DND-41 (cell line): ENCODE measurements around the gene SECTM1.
"Not testable (repeated sequence)": the region's sequence is repeated elsewhere in the genome, so short reads cannot be mapped to it uniquely, and the experiment has no call there.

Experiments
- ATAC-seq: fragments of 200-7000 bp; cut with Tn5 transposase; 3 replicates; pipeline ENCODE4 v1.9.1; 2021; ENCODE audit warnings: low read depth; ENCODE audit not compliant: insufficient read depth
- DNase-seq: peaks from one replicate; pipeline ENCODE4 v3.0.0-alpha.2; 2020
- H2AFZ ChIP-seq: 2 replicates; pipeline ENCODE4 v1.6.0; 2012; ENCODE audit warnings: low read depth, low read length
- H3K27ac ChIP-seq: 2 replicates; pipeline ENCODE4 v1.5.1; 2012; ENCODE audit warnings: low read length, inconsistent platforms
- H3K27me3 ChIP-seq: fragments of 200-600 bp; sonication (generic); 2 replicates; pipeline ENCODE4 v1.6.0; 2012; ENCODE audit warnings: low read length, mild to moderate bottlenecking, inconsistent platforms; ENCODE audit not compliant: insufficient read depth, poor library complexity
- H3K36me3 ChIP-seq: 2 replicates; pipeline ENCODE4 v1.5.1; 2012; ENCODE audit warnings: low read length, inconsistent platforms; ENCODE audit not compliant: insufficient read depth
- H3K4me1 ChIP-seq: 2 replicates; pipeline ENCODE4 v1.5.1; 2012; ENCODE audit warnings: mild to moderate bottlenecking, low read length; ENCODE audit not compliant: insufficient read depth
- H3K4me2 ChIP-seq: 2 replicates; pipeline ENCODE4 v1.6.0; 2012; ENCODE audit warnings: mild to moderate bottlenecking, moderate library complexity, low read length, inconsistent platforms; ENCODE audit not compliant: insufficient read depth
- H3K4me3 ChIP-seq, 2 experiments: fragments of 200-600 bp in 1 of 2; shearing (Covaris generic) in 1 of 2; 2 replicates each; pipeline ENCODE4 v1.5.1; 2012 to 2016; ENCODE audit warnings: inconsistent platforms in 2 of 2, low read length in 2 of 2, mild to moderate bottlenecking in 2 of 2, low read depth in 1 of 2, moderate library complexity in 1 of 2
- H3K79me2 ChIP-seq: 2 replicates; pipeline ENCODE4 v1.6.0; 2012; ENCODE audit warnings: low read length, inconsistent platforms; ENCODE audit not compliant: insufficient read depth
- H3K9ac ChIP-seq: 2 replicates; pipeline ENCODE4 v1.6.0; 2012; ENCODE audit warnings: low read depth, mild to moderate bottlenecking, inconsistent platforms, low read length, moderate library complexity
- H3K9me3 ChIP-seq: 2 replicates; pipeline ENCODE4 v1.5.1; 2012; ENCODE audit warnings: low read length, moderate library complexity, mild to moderate bottlenecking, inconsistent platforms; ENCODE audit not compliant: insufficient read depth, severe bottlenecking
- H4K20me1 ChIP-seq: 2 replicates; pipeline ENCODE4 v1.6.0; 2012; ENCODE audit warnings: low read length; ENCODE audit not compliant: insufficient read depth
- EZH2 ChIP-seq: IDR thresholded peaks from 3 replicates; pipeline ENCODE4 v1.6.1; 2012; ENCODE audit warnings: borderline replicate concordance, low read depth, mild to moderate bottlenecking, moderate library complexity, low read length, inconsistent platforms; ENCODE audit not compliant: severe bottlenecking
- TF ChIP-seq, protein P1 (sequence below): IDR thresholded peaks from 2 replicates; pipeline ENCODE4 v1.5.1; 2012; ENCODE audit warnings: borderline replicate concordance, low read length, moderate library complexity, mild to moderate bottlenecking; ENCODE audit not compliant: poor library complexity, severe bottlenecking; ENCODE audit errors: extremely low read depth

SECTM1 gene

DNA sequence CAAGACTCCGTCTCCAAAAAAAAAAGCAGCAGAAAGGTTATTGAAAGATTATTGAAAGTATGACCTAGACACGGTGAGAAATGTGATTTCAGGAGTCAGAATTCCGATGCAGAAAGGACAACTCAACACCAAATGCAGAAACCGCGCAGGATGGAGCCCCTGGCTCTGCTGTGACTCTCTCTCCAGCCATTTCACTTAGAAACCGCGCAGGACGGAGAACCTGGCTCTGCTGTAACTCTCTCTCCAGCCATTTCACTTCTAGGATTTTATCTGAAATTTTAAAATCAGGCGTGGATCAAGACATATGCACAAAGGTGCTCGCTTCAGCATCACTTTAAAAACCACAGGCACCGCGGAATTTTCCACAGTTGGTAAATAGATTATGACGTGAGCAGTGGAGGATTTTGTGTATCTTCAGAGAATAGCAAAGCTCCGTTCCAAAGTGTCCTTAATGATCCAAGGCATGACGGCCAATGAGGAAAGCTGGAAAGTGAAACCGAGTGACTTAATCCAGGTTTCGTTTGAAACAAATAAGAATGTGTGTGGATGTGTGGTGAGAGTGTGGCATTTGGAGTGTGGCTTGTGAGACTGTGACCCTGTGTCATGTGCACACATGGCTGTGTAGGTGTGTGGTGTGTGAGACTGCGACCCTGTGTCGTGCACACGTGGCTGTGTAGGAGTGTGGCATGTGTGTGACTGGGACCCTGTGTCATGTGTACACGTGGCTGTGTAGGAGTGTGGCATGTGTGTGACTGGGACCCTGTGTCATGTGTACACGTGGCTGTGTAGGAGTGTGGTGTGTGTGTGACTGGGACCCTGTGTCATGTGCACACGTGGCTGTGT, 47.5 kb upstream of the SECTM1 start:
- H4K20me1 ChIP-seq = no peaks in the 10 kb centered on the region
- DNase-seq (no peak), ATAC-seq (no peak)
- H3K36me3 ChIP-seq = no peaks in the 10 kb centered on the region
- H3K4me1 ChIP-seq = no peaks in the 10 kb centered on the region
- no peak overlapping the region for H3K4me3 ChIP-seq
- no peaks in the 10 kb centered on the region for H3K79me2 ChIP-seq
- H2AFZ ChIP-seq = no peak overlapping the region
- no peak overlapping the region for H3K4me2 ChIP-seq
- no peak overlapping the region for H3K27ac ChIP-seq
- no peaks in the 10 kb centered on the region for H3K27me3 ChIP-seq
- H3K9ac ChIP-seq = no peak overlapping the region
- H3K9me3 ChIP-seq = no peaks in the 10 kb centered on the region
- no peak for TF ChIP-seq EZH2
- TF ChIP-seq, protein P1, sequence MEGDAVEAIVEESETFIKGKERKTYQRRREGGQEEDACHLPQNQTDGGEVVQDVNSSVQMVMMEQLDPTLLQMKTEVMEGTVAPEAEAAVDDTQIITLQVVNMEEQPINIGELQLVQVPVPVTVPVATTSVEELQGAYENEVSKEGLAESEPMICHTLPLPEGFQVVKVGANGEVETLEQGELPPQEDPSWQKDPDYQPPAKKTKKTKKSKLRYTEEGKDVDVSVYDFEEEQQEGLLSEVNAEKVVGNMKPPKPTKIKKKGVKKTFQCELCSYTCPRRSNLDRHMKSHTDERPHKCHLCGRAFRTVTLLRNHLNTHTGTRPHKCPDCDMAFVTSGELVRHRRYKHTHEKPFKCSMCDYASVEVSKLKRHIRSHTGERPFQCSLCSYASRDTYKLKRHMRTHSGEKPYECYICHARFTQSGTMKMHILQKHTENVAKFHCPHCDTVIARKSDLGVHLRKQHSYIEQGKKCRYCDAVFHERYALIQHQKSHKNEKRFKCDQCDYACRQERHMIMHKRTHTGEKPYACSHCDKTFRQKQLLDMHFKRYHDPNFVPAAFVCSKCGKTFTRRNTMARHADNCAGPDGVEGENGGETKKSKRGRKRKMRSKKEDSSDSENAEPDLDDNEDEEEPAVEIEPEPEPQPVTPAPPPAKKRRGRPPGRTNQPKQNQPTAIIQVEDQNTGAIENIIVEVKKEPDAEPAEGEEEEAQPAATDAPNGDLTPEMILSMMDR = no peak

DNA sequence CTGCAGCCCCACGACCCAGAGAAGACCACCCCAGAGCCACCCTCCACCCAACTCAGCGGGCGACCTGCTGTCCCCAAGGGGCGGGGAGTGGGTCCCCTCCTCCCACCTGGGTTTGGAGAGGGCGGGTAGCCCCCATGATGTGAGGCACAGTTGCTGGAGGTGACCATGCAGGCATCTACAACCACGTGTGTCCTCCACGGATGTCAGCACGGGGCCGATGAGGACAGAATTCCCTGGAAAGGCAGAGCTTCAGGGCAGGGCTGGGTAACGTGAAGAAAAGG, 45.1 kb upstream of the SECTM1 start:
- H3K9ac ChIP-seq = no peak overlapping the region
- no peak overlapping the region for H3K27ac ChIP-seq
- no peaks in the 10 kb centered on the region for H3K27me3 ChIP-seq
- no peaks in the 10 kb centered on the region for H3K79me2 ChIP-seq
- H3K9me3 ChIP-seq = no peaks in the 10 kb centered on the region
- no peak overlapping the region for H3K4me2 ChIP-seq
- DNase-seq (no peak), ATAC-seq (no peak)
- H3K4me1 ChIP-seq = no peaks in the 10 kb centered on the region
- no peak overlapping the region for H2AFZ ChIP-seq
- no peak overlapping the region for H3K4me3 ChIP-seq
- no peaks in the 10 kb centered on the region for H4K20me1 ChIP-seq
- H3K36me3 ChIP-seq = no peaks in the 10 kb centered on the region
- TF ChIP-seq, protein P1 = no peak
- TF ChIP-seq EZH2 = no peak

DNA sequence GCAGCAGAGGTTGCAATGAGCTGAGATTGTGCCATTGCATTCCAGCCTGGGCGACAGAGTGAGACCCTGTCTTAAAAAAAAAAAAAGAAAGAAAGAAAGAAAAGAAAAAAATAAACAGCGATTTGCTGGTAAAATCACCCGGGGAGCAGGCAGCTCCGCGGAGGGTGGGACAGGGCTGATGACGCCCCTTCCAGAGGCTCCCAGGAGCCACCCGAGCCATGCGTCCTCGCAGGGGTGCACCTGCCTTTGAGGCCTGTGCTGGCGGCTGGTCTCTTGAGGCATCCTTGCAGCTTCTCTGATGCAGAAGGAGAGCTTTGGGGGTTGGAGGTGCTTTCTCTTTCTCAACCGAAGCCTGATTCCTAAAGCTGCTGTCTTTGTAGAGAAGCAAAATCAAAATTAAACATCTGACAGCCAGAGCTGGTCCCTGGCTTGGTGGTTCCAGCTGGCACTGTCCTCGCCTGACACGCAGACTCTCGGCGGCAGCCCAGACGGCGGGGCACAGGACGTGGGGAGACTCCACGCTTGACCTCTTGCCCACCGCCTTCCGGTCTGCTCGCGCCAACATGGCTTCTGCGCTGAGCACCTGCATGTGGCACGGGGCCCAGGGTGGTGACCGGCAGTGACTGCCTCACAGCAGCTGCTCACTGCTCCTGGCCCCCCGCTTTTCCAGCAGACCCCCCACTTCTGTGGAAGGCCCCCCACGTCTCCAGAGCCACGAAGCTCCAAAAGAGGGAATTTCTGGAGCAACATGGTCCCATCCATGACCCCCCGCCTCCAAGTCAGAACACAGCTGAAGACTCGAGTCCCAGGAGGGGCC, 44.6 kb upstream of the SECTM1 start:
- H2AFZ ChIP-seq = no peak overlapping the region
- no peak for ATAC-seq
- no peaks in the 10 kb centered on the region for H4K20me1 ChIP-seq
- H3K9ac ChIP-seq = no peak overlapping the region
- no peak for DNase-seq
- H3K9me3 ChIP-seq = no peaks in the 10 kb centered on the region
- no peaks in the 10 kb centered on the region for H3K4me1 ChIP-seq
- TF ChIP-seq, protein P1 = no peak
- TF ChIP-seq EZH2 = no peak
- H3K36me3 ChIP-seq = no peaks in the 10 kb centered on the region
- no peaks in the 10 kb centered on the region for H3K79me2 ChIP-seq
- H3K4me2 ChIP-seq = no peak overlapping the region
- no peak overlapping the region for H3K4me3 ChIP-seq
- no peaks in the 10 kb centered on the region for H3K27me3 ChIP-seq
- H3K27ac ChIP-seq = no peak overlapping the region

DNA sequence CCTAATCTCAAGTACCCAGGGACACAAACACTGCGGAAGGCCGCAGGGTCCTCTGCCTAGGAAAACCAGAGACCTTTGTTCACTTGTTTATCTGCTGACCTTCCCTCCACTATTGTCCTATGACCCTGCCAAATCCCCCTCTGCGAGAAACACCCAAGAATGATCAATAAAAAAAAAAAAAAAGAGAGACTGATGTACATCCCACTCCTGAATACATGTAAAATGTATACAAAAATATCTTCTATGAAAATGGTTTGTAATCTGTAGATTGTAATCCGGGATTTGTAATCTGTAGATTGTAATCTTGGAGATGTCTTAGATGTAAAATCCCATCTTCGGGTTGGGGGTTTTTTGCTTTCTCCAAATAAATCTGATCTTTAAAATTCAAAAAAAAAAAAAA, 43.7 kb upstream of the SECTM1 start:
- H3K36me3 ChIP-seq, H3K27me3 ChIP-seq, DNase-seq, ATAC-seq, H3K4me3 ChIP-seq, H3K9ac ChIP-seq, H3K9me3 ChIP-seq, H2AFZ ChIP-seq, H4K20me1 ChIP-seq, H3K4me2 ChIP-seq, H3K79me2 ChIP-seq, H3K27ac ChIP-seq, H3K4me1 ChIP-seq: not testable (repeated sequence)
